GM12878 (cell line): Measurements from ENCODE around the gene ACTMAP. TPM values are rescaled to one million over a fixed set of nuclear protein-coding genes. Genes with fewer than 3 reads are reported as not detected.

Experiments
- ATAC-seq: fragments of 200-7000 bp; cut with Tn5 transposase; 3 replicates; pipeline ENCODE4 v1.9.1; 2020; ENCODE audit warnings: mild to moderate bottlenecking, moderate library complexity
- BruUV-seq: library from RNA; stranded (reverse); fragments of 400-500 nt; replicated peaks from 2 replicates; lab custom pipeline; 2021; lab: Mats Ljungman, UMichigan
- CTCF ChIA-PET: fragments of 300-600 bp; sonication (Branson Sonifier 250); formaldehyde crosslinking; extraction: SDS; loops from one replicate; lab custom pipeline; 2021; ENCODE audit warnings: inconsistent platforms; lab: Yijun Ruan, JAX
- POLR2A ChIA-PET: fragments of 350-600 bp; formaldehyde crosslinking; extraction: SDS; loops from one replicate; lab custom pipeline; 2021; ENCODE audit warnings: inconsistent platforms; lab: Charles Lee
- RAD21 ChIA-PET: fragments of 300-600 bp; sonication (Branson Sonifier 250); formaldehyde crosslinking; loops from one replicate; lab custom pipeline; 2023; ENCODE audit warnings: antibody characterized with exemption; ENCODE audit not compliant: unreplicated experiment; lab: Charles Lee
- SMC1A ChIA-PET: fragments of 300-600 bp; sonication (Branson Sonifier 250); formaldehyde crosslinking; loops from one replicate; lab custom pipeline; 2023; ENCODE audit not compliant: unreplicated experiment, uncharacterized antibody; lab: Charles Lee
- DNase-seq: peaks from one replicate; pipeline ENCODE4 v3.0.0-alpha.2; 2011; ENCODE audit warnings: low read depth, low spot score
- FAIRE-seq: peaks from 3 replicates; lab custom pipeline; 2011; peaks lifted over from hg19 to GRCh38; lab: Jason Lieb, UNC
- H2AFZ ChIP-seq: 2 replicates; pipeline ENCODE4 v1.6.0; 2011; ENCODE audit warnings: low read depth, low read length, control low read depth; ENCODE audit not compliant: control insufficient read depth
- H3K27ac ChIP-seq: 2 replicates; pipeline ENCODE4 v1.5.1; 2011; ENCODE audit warnings: control low read depth; ENCODE audit not compliant: control insufficient read depth, insufficient read depth
- H3K27me3 ChIP-seq, 2 experiments: replicated peaks in 1 of 2; 2 replicates each; pipeline versions ENCODE4 v1.6.0 to v1.6.1; 2011; ENCODE audit warnings: low read length in 1 of 2; ENCODE audit not compliant: control insufficient read depth in 2 of 2, insufficient read depth in 2 of 2
- H3K36me3 ChIP-seq, 2 experiments: 2 replicates each; pipeline ENCODE4 v1.5.1; 2011; ENCODE audit warnings: low read length in 1 of 2; ENCODE audit not compliant: control insufficient read depth in 2 of 2, insufficient read depth in 2 of 2
- H3K4me1 ChIP-seq: 2 replicates; pipeline ENCODE4 v1.6.1; 2011; ENCODE audit warnings: mild to moderate bottlenecking, low read length, moderate library complexity, mixed read lengths; ENCODE audit not compliant: control insufficient read depth, insufficient read depth
- H3K4me2 ChIP-seq: 2 replicates; pipeline ENCODE4 v1.6.0; 2011; ENCODE audit warnings: control low read depth; ENCODE audit not compliant: control insufficient read depth, insufficient read depth
- H3K4me3 ChIP-seq: fragments of 200-600 bp; sonication (generic); 2 replicates; pipeline ENCODE4 v1.5.1; 2016
- H3K79me2 ChIP-seq: 2 replicates; pipeline ENCODE4 v1.6.0; 2011; ENCODE audit warnings: low read length; ENCODE audit not compliant: control insufficient read depth, insufficient read depth
- H3K9ac ChIP-seq: 2 replicates; pipeline ENCODE4 v1.8.0; 2011; ENCODE audit warnings: low read length, control low read depth, mixed read lengths; ENCODE audit not compliant: control insufficient read depth, insufficient read depth
- H3K9me3 ChIP-seq: replicated peaks from 3 replicates; pipeline ENCODE4 v1.5.1; 2011; ENCODE audit warnings: mild to moderate bottlenecking, low read length; ENCODE audit not compliant: control insufficient read depth, insufficient read depth
- H4K20me1 ChIP-seq: 2 replicates; pipeline ENCODE4 v1.6.0; 2011; ENCODE audit not compliant: control insufficient read depth, insufficient read depth
- ATF3 ChIP-seq: IDR thresholded peaks from 2 replicates; pipeline ENCODE4 v1.6.1; 2011; ENCODE audit warnings: low read depth, mild to moderate bottlenecking, low read length, moderate library complexity, borderline replicate concordance; ENCODE audit errors: extremely low read depth
- BHLHE40 ChIP-seq, 2 experiments: fragments of 450-650 bp in 1 of 2; IDR thresholded peaks; 2 replicates each; pipeline ENCODE4 v1.6.1; 2011 to 2017; ENCODE audit warnings: low read depth in 2 of 2, borderline replicate concordance in 1 of 2, improper control_type of control experiment in 1 of 2, low read length in 1 of 2, mild to moderate bottlenecking in 1 of 2
- CTCF ChIP-seq, 3 experiments: IDR thresholded peaks in 2 of 3; conservative IDR thresholded peaks in 1 of 3; 2 replicates each; pipeline ENCODE4 v1.5.1; 2011; ENCODE audit warnings: low read depth in 3 of 3, low read length in 3 of 3, mild to moderate bottlenecking in 3 of 3, control low read depth in 2 of 3, moderate library complexity in 2 of 3, inconsistent platforms in 1 of 3, mixed read lengths in 1 of 3; ENCODE audit not compliant: control insufficient read depth in 2 of 3, insufficient read depth in 1 of 3; ENCODE audit errors: extremely low read depth in 1 of 3
- ESRRA ChIP-seq: IDR thresholded peaks from 2 replicates; pipeline ENCODE4 v1.6.1; 2012; ENCODE audit warnings: mild to moderate bottlenecking, low read length, improper control_type of control experiment
- ETV6 ChIP-seq, 2 experiments: fragments of 450-650 bp in 1 of 2; IDR thresholded peaks in 1 of 2; conservative IDR thresholded peaks in 1 of 2; 2 replicates each; pipeline ENCODE4 v1.6.1; 2014; ENCODE audit warnings: antibody characterized with exemption in 1 of 2, borderline replicate concordance in 1 of 2, low read depth in 1 of 2, mild to moderate bottlenecking in 1 of 2, moderate library complexity in 1 of 2
- FOS ChIP-seq: IDR thresholded peaks from 3 replicates; pipeline ENCODE4 v1.6.1; 2011; ENCODE audit warnings: borderline replicate concordance; ENCODE audit not compliant: insufficient read length; ENCODE audit errors: extremely low read depth
- IKZF2 ChIP-seq, 2 experiments: fragments of 450-650 bp; IDR thresholded peaks; 2 replicates each; pipeline ENCODE4 v1.6.1; 2017; ENCODE audit warnings: mild to moderate bottlenecking in 2 of 2, moderate library complexity in 2 of 2
- JUND ChIP-seq: IDR thresholded peaks from 2 replicates; pipeline ENCODE4 v1.6.1; 2012; ENCODE audit warnings: low read depth, mild to moderate bottlenecking, low read length, improper control_type of control experiment, moderate library complexity
- MYB ChIP-seq: fragments of 150-350 bp; IDR thresholded peaks from 2 replicates; pipeline ENCODE4 v1.6.1; 2014; ENCODE audit warnings: mild to moderate bottlenecking, low read depth, low read length, borderline replicate concordance
- NFYA ChIP-seq: IDR thresholded peaks from 2 replicates; pipeline ENCODE4 v1.6.1; 2011; ENCODE audit warnings: low read depth, mild to moderate bottlenecking, low read length, improper control_type of control experiment, borderline replicate concordance
- NRF1 ChIP-seq: conservative IDR thresholded peaks from 2 replicates; pipeline ENCODE4 v1.6.1; 2011; ENCODE audit warnings: mild to moderate bottlenecking, low read depth, low read length, improper control_type of control experiment
- ZNF384 ChIP-seq: IDR thresholded peaks from 2 replicates; pipeline ENCODE4 v1.6.1; 2012; ENCODE audit warnings: low read depth, mild to moderate bottlenecking, low read length, improper control_type of control experiment, borderline replicate concordance
- ZNF687 ChIP-seq: fragments of 450-650 bp; IDR thresholded peaks from 2 replicates; pipeline ENCODE4 v1.6.1; 2017; ENCODE audit warnings: mild to moderate bottlenecking, moderate library complexity
- whole genome bisulfite sequencing: methylation state at CpG from one replicate; pipeline ENCODE4 v1.1.6; 2016; ENCODE audit warnings: low lambda C conversion rate; ENCODE audit not compliant: insufficient replicate concordance, insufficient coverage; ENCODE audit errors: missing lambda C conversion rate; 5-methylcytosine and 5-hydroxymethylcytosine counted together
- in situ Hi-C: fragments of 300-500 bp; cut with MboI; formaldehyde crosslinking; loops from 9 replicates; pipeline ENCODE4 v1.14.3; 2018; ENCODE audit warnings: mixed read lengths
- intact Hi-C: fragments of 100-400 bp; cut with micrococcal nuclease; formaldehyde crosslinking; loops from one replicate; pipeline ENCODE4 v1.14.2; 2022; ENCODE audit not compliant: unreplicated experiment
- polyA plus RNA-seq, 11 experiments: library from polyadenylated mRNA; depleted of rRNA in 4 of 11; unstranded in 6 of 11; stranded (reverse) in 5 of 11; fragments of >200 nt; fragmentation: Nextera tagmentation in 4 of 11; fragmentation: Illumina TruSeq in 1 of 11; extraction: Ambion mirVana in 4 of 11; extraction: Trizol in 1 of 11; gene quantifications; 1 replicate in 1 of 11; 2 replicates in 10 of 11; pipeline versions ENCODE4 v1.2.1 to v1.2.3, GENCODE V29; 2011 to 2016; ENCODE audit warnings: inconsistent platforms in 2 of 11, missing spikeins in 2 of 11, low read depth in 1 of 11
- total RNA-seq, 4 experiments: library from RNA; depleted of rRNA in 3 of 4; stranded (reverse); fragments of >200 nt in 3 of 4; fragmentation: Illumina TruSeq in 1 of 4; extraction: Trizol in 1 of 4; gene quantifications; 2 replicates each; pipeline versions ENCODE4 v1.2.1 to v1.2.3, GENCODE V29; 2013 to 2021

The ACTMAP gene
- total and polyA plus RNA-seq, 10 of the 15 experiments (the other 5 are each of a cell fraction or from before 2014, with no cell fraction given) = 3.0 to 26.2 (median 11.1) TPM

- no peak for FAIRE-seq
- peaks cover 0 to 1% of the 10 kb centered on the region in 2 experiments; a peak in 3 of 4 replicates for H3K36me3 ChIP-seq
- no peaks in the 10 kb centered on the region for H3K79me2 ChIP-seq
- no peaks in the 10 kb centered on the region for H3K27me3 ChIP-seq
- SMC1A ChIA-PET = interaction anchor here (1.5 kb wide), 1 partner anchor 78 kb away, joined by 3 read pairs; no protein-coding TSS in a partner anchor
- no peak overlapping the region for H3K9ac ChIP-seq
- in situ Hi-C loops = no loop called here
- H2AFZ ChIP-seq = no peak overlapping the region
- 96% methylated on average over 10 of the region's 10 CpGs for WGBS
- no TSS peak for BruUV-seq
- no peaks in the 10 kb centered on the region for H4K20me1 ChIP-seq
- CTCF ChIA-PET = interaction anchor here (1.4 to 4.5 kb wide), 4 partner anchors 64 to 79 kb away, joined by 5 to 26 read pairs (median 7); no protein-coding TSS in a partner anchor
- no peaks in the 10 kb centered on the region for H3K9me3 ChIP-seq
- H3K4me2 ChIP-seq = no peak overlapping the region
- intact Hi-C loops = no loop called here
- ATAC-seq = no peak
- no peak for DNase-seq
- TF ChIP-seq ESRRA (no peak), NFYA (no peak), ETV6 (conservative IDR thresholded peaks at IDR 0.05 in 1 of 2, IDR thresholded peaks at IDR 0.05 in 1 of 2; ENCODE audit: borderline replicate concordance in 1 of 2, low read depth in 1 of 2) (no peak), IKZF2 (IDR thresholded peaks at IDR 0.05) (no peak), FOS (no peak), ATF3 (no peak), MYB (no peak), BHLHE40 (IDR thresholded peaks at IDR 0.05; ENCODE audit: borderline replicate concordance in 1 of 2, low read depth in 2 of 2, low read length in 1 of 2) (no peak), JUND (no peak), NRF1 (no peak), CTCF (IDR thresholded peaks at IDR 0.05 in 2 of 3, conservative IDR thresholded peaks at IDR 0.05 in 1 of 3; ENCODE audit: control insufficient read depth in 2 of 3, extremely low read depth in 1 of 3, insufficient read depth in 1 of 3, low read depth in 3 of 3, low read length in 3 of 3) (no peak), ZNF687 (no peak), ZNF384 (no peak)
- no peak overlapping the region for H3K4me3 ChIP-seq
- H3K4me1 ChIP-seq = no peaks in the 10 kb centered on the region
- POLR2A ChIA-PET = no interaction called here
- no peak overlapping the region for H3K27ac ChIP-seq
- RAD21 ChIA-PET = no interaction called here
Measured at GRCh38 chr19:40741527-40742390, 8.5 kb downstream of the ACTMAP start.
